Measurements from ENCODE around the gene ACSS2. TPM values are rescaled to one million over a fixed set of nuclear protein-coding genes. Genes with fewer than 3 reads are reported as not detected.
A peak's percentile ranks its signal among the peaks of the same experiment; 100 is the strongest.
"Not testable (repeated sequence)": the region's sequence is repeated elsewhere in the genome, so short reads cannot be mapped to it uniquely, and the experiment has no call there.

Gene ACSS2
- total RNA-seq, 4 donors from 2014 or later: 54.3 to 98.1 (median 71.5) TPM

DNA sequence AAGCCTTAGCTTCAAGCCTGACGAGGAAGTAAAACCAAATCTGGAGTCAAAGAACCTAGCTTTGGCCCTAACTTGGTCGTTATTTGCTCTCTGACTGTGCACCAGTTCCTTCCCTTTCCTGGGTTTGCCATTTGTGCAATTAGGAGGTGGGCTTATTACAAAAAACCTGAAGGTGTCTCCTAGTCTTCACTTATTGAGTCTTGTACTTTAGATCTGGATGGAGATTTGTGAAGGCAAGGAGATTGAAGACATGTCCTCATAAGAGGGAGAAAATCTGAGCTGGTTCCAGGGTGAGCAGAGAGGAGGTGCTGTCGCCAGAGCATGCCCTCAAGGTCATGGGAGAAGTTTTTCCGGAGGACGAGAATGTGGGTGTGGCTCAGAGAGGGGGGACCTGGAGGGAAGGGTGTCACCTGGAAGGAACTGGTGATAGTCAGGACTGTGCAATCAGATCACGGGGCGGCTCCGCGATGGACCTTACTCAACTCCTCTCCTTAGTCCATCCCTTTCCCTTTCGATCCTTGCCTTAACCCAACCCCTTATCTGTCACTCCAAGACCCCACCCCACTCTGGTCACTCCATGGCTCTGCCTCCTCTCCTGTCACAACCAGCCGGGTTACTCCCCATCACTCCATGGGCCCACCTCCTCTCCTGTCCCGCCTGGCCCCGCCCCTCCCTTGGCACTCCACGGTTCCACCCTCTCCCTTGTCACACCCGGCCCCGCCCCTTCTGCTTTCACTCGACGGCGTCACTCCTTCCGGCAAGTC lies 588 bp upstream of the ACSS2 start:
- 7% methylated on average over 20 of the region's 20 CpGs for WGBS, 2 donors
- no peak overlapping the region for H3K4me3 ChIP-seq (ENCODE audit: low read depth, poor library complexity, severe bottlenecking)
- intact Hi-C loops (cut with DNase I; ENCODE audit: low total_unique reads): loop anchor here (1.0 kb wide), 1 partner anchor 79 kb away; the partner anchor contains the start of genes GSS and MYH7B
- TF ChIP-seq POLR2A (IDR thresholded peaks at IDR 0.05): no peak
- TF ChIP-seq, protein P1, sequence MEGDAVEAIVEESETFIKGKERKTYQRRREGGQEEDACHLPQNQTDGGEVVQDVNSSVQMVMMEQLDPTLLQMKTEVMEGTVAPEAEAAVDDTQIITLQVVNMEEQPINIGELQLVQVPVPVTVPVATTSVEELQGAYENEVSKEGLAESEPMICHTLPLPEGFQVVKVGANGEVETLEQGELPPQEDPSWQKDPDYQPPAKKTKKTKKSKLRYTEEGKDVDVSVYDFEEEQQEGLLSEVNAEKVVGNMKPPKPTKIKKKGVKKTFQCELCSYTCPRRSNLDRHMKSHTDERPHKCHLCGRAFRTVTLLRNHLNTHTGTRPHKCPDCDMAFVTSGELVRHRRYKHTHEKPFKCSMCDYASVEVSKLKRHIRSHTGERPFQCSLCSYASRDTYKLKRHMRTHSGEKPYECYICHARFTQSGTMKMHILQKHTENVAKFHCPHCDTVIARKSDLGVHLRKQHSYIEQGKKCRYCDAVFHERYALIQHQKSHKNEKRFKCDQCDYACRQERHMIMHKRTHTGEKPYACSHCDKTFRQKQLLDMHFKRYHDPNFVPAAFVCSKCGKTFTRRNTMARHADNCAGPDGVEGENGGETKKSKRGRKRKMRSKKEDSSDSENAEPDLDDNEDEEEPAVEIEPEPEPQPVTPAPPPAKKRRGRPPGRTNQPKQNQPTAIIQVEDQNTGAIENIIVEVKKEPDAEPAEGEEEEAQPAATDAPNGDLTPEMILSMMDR (IDR thresholded peaks at IDR 0.05): no peak
- DNase-seq (ENCODE audit: low spot score in 2 of 2): peak in 1 of 2 donors; percentile 99

DNA sequence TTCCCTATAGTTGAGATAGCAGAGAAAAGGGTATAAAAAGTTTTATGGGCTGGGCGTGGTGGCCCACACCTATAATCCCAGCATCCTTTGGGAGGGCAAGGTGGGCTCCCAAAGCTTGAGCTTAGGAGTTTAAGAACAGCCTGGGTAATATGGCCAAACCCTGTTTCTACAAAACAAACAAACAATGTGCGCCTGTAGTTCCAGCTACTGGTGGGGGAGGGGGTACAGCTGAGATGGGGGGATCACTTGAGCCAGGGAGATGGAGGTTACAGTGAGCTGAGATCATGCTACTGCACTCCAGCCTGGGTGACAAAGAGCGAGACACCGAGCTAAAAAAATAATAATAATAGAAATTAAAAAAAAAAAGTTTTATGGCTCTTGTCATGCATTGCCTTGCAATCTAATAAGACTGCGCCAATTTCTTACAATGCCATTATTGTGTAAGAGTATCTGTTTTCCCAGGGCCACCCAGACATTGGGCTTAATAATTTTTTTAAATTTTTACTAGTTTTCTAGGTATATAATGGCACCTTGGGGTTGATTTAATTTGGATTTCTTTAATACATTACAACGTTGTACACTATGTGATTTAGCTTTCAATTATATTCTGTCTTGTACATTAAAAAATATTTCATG lies 3.9 kb downstream of the ACSS2 start:
- intact Hi-C loops (cut with DNase I; ENCODE audit: low total_unique reads): no loop called here
- TF ChIP-seq POLR2A (IDR thresholded peaks at IDR 0.05): no peak
- TF ChIP-seq, protein P1 (IDR thresholded peaks at IDR 0.05): no peak
- 79 to 86% methylated on average over 6 of the region's 6 CpGs for WGBS, 2 donors
- DNase-seq (ENCODE audit: low spot score in 2 of 2): no peak
- H3K4me3 ChIP-seq (ENCODE audit: low read depth, poor library complexity, severe bottlenecking): no peak overlapping the region

DNA sequence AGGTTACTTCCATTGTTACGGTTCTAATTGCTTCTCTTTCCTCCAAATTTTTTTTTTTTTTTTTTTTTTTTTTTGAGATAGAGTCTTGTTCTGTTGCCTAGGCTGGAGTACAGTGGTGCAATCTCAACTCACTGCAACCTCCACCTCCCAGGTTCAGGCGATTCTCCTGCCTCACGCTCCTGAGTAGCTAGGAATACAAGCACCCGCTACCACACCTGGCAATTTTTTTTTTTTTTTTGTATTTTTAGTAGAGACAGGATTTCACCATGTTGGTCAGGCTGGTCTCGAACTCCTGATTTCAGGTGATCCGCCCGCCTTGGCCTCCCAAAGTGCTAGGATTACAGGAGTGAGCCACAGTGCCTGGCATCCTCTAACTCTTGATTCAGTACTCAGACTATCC lies 4.6 kb downstream of the ACSS2 start:
- DNase-seq (ENCODE audit: low spot score in 2 of 2); intact Hi-C loops (cut with DNase I; ENCODE audit: low total_unique reads); H3K4me3 ChIP-seq (ENCODE audit: low read depth, poor library complexity, severe bottlenecking): not testable (repeated sequence)
- WGBS, 2 donors: 78 to 90% methylated on average over 7 of the region's 7 CpGs

DNA sequence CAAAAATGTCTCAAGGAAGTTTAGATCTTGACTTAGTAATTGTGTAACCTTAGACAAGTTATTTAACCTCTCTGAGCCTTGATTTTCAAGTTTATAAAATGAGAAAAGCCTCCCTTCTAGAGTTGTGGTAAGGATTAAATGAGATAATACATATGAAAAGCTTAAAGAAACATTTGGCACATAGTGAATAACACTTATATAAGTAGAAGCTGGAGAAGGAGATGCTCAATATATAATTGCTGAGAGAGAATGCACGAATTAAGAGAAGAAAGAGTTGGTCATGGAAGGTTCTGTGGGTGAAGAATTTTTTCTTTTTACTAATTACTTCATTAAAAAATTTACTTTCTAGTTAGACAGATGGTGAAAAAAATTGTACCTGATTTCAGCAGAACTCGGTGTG lies 5.3 kb downstream of the ACSS2 start:
- DNase-seq (ENCODE audit: low spot score in 2 of 2): no peak
- WGBS, 2 donors: 49 to 67% methylated on average over 2 of the region's 2 CpGs
- TF ChIP-seq, protein P1 (IDR thresholded peaks at IDR 0.05): no peak
- TF ChIP-seq POLR2A (IDR thresholded peaks at IDR 0.05): no peak
- no peak overlapping the region for H3K4me3 ChIP-seq (ENCODE audit: low read depth, poor library complexity, severe bottlenecking)
- intact Hi-C loops (cut with DNase I; ENCODE audit: low total_unique reads): no loop called here

DNA sequence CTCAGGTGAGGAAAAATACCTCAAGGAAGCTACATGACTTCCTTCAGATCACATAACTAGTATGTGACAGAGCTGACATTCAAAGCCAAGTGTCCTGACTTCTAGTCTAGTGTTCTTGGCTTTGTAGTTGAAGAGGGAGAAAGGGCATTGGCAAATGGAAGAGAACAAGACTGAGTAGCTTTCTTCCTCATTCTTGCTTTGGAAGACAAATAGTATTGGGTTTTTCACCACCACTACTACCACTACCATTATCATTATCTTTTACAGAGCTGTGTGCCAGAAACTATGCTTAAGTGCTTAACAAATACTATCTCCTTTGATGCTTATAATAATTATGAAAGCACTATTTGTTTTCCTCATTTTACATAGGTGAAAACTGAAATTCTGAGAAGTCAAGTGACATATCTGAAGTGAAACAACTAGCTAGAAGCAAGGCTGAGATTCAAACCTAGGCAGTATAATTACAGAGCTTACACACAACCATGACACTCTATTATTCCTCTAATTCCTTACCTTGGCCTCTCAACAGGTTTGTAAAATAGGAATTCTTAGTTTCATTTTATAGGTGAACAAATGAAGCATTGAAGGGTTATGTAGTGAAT lies 6.8 kb downstream of the ACSS2 start:
- TF ChIP-seq, protein P1 (IDR thresholded peaks at IDR 0.05): no peak
- no peak for TF ChIP-seq POLR2A (IDR thresholded peaks at IDR 0.05)
- intact Hi-C loops (cut with DNase I; ENCODE audit: low total_unique reads): no loop called here
- DNase-seq (ENCODE audit: low spot score in 2 of 2): no peak
- no peak overlapping the region for H3K4me3 ChIP-seq (ENCODE audit: low read depth, poor library complexity, severe bottlenecking)

DNA sequence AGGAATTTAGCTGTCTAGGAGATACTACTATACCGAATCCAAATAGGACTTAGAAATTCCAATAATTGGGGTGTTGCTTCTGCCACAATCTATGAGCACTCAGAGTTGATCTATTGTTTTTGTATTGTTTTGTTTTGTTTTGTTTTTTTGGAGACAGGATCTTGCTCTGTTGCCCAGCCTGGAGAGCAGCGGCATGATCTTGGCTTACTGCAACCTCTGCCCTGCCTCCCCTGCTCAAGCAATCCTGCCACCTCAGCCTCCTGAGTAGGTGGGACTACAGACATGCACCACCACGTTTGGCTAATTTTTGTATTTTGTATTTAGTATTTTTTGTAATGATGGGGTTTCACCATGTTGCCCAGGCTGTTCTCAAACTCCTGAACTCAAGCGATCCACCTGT lies 7.4 kb downstream of the ACSS2 start:
- no peak overlapping the region for H3K4me3 ChIP-seq (ENCODE audit: low read depth, poor library complexity, severe bottlenecking)
- TF ChIP-seq POLR2A (IDR thresholded peaks at IDR 0.05): no peak
- TF ChIP-seq, protein P1 (IDR thresholded peaks at IDR 0.05): no peak
- WGBS, 2 donors: 86 to 89% methylated on average over 4 of the region's 4 CpGs
- DNase-seq (ENCODE audit: low spot score in 2 of 2): no peak
- intact Hi-C loops (cut with DNase I; ENCODE audit: low total_unique reads): no loop called here

All from lower leg skin (tissue), 4 donors.